ENCODE results near the gene NHERF2. TPM values are rescaled to one million over a fixed set of nuclear protein-coding genes. Genes with fewer than 3 reads are reported as not detected.

NHERF2 gene
- 100 to 1,000 TPM in 1 of 7 donors, 10 to 100 TPM in 6; 25.0 to 118 (median 78.7) TPM for total RNA-seq
- polyA plus RNA-seq, result 100 to 1,000 TPM in 1 of 2 donors, 1 to 10 TPM in 1; 6.3 to 101 TPM
- long read RNA-seq, donor 1, transcript SLC9A3R2-208 (6 exons, 1,199 nt), result major isoform, 8 of 35 reads
- long read RNA-seq, donor 1, partial matches to known transcripts, result 10 of 35 reads
- long read RNA-seq, donor 1, other reads (novel, unspliced or antisense), result 8 of 35 reads
- long read RNA-seq, donor 2, transcript SLC9A3R2-201 (7 exons, 2,194 nt), result major isoform, 13 of 20 reads
- long read RNA-seq, donor 2, partial matches to known transcripts, result 0 of 20 reads
- long read RNA-seq, donor 2, other reads (novel, unspliced or antisense), result 0 of 20 reads
- long read RNA-seq, donor 3, transcript SLC9A3R2-205 (5 exons, 1,087 nt), result minor isoform, 7 of 141 reads
- long read RNA-seq, donor 3, transcript SLC9A3R2-202 (7 exons, 1,564 nt), result minor isoform, 23 of 141 reads
- long read RNA-seq, donor 3, transcript SLC9A3R2-201 (7 exons, 2,194 nt), result major isoform, 86 of 141 reads
- long read RNA-seq, donor 3, partial matches to known transcripts, result 7 of 141 reads
- long read RNA-seq, donor 3, other reads (novel, unspliced or antisense), result 12 of 141 reads

GRCh38 chr16:2026461-2027023, at the start of gene NHERF2:
Gene NHERF2, plus strand, starts transcription at chr16:2026902. Its CDS starts 104 bp downstream, at chr16:2027006.
- peak in 2 of 5 donors; percentile 54 to 61 for DNase-seq
- intact Hi-C loops (cut with DNase I), result loop anchor here in 1 of 4 donors (5.0 kb wide), 1 partner anchor 126 kb away; no protein-coding TSS in a partner anchor
- peaks cover 18% of the 10 kb centered on the region for H3K4me1 ChIP-seq (ENCODE audit: insufficient read depth)
- peak within 1 kb of the TSS; percentile 26 to 61 for H3K27ac ChIP-seq
- no peaks in the 10 kb centered on the region for H3K36me3 ChIP-seq
- no peaks in the 10 kb centered on the region for H3K9me3 ChIP-seq
- no peaks in the 10 kb centered on the region for H3K27me3 ChIP-seq
- 6 to 28% (median 10%) methylated on average over 14 to 53 of the region's 59 CpGs for WGBS, 3 donors
- peak within 1 kb of the TSS; percentile 52 for H3K4me3 ChIP-seq
- TF ChIP-seq EP300 (IDR thresholded peaks at IDR 0.05) (no peak), POLR2A (IDR thresholded peaks at IDR 0.05) (no peak), CTCF (IDR thresholded peaks at IDR 0.05) (no peak)

- intact Hi-C loops (cut with DNase I), result no loop called here
- Histone ChIP-seq H3K4me1 (ENCODE audit: insufficient read depth) (peaks cover 6% of the 10 kb centered on the region), H3K27me3 (peaks cover 3% of the 10 kb centered on the region), H3K27ac (no peak overlapping the region), H3K4me3 (no peak overlapping the region), H3K36me3 (no peaks in the 10 kb centered on the region), H3K9me3 (no peaks in the 10 kb centered on the region)
- TF ChIP-seq EP300 (IDR thresholded peaks at IDR 0.05) (no peak), CTCF (IDR thresholded peaks at IDR 0.05) (no peak), POLR2A (IDR thresholded peaks at IDR 0.05) (no peak)
- 88 to 89% (median 89%) methylated on average over 29 to 33 of the region's 33 CpGs for WGBS, 3 donors
- DNase-seq, result no peak
Measured at GRCh38 chr16:1976951-1977874, 49.5 kb upstream of the NHERF2 start.

- TF ChIP-seq EP300 (IDR thresholded peaks at IDR 0.05), result no peak
- no peak for TF ChIP-seq POLR2A (IDR thresholded peaks at IDR 0.05)
- no peak for TF ChIP-seq CTCF (IDR thresholded peaks at IDR 0.05)
- 89 to 95% (median 89%) methylated on average over 18 of the region's 18 CpGs for WGBS, 3 donors
- peaks cover 3% of the 10 kb centered on the region for H3K27me3 ChIP-seq
Measured at GRCh38 chr16:1977875-1978268, 48.8 kb upstream of the NHERF2 start.

More at GRCh38 chr16:1977875-1978268, 48.8 kb upstream of the NHERF2 start:
- Histone ChIP-seq H3K9me3 (no peaks in the 10 kb centered on the region), H3K36me3 (no peaks in the 10 kb centered on the region), H3K27ac (no peak overlapping the region), H3K4me3 (no peak overlapping the region), H3K4me1 (ENCODE audit: insufficient read depth) (peaks cover 2% of the 10 kb centered on the region)
- DNase-seq, result no peak
- intact Hi-C loops (cut with DNase I), result no loop called here
